Suprapubic skin (tissue), 3 donors: ENCODE results near the gene LAMA3.

ENCODE experiments used
- EP300 ChIP-seq: sonication (generic); formaldehyde crosslinking; IDR thresholded peaks from one replicate; pipeline ENCODE4 v1.6.1; 2017; ENCODE audit warnings: antibody characterized with exemption
- TF ChIP-seq, protein P1 (sequence below), 2 donors: fragments of 200-600 bp in 1 of 2; fragments of 450-650 bp in 1 of 2; sonication (generic) in 1 of 2; IDR thresholded peaks; one replicate each; pipeline ENCODE4 v1.5.1; 2016 to 2019; ENCODE audit warnings: antibody characterized with exemption in 2 of 2, mild to moderate bottlenecking in 1 of 2, moderate library complexity in 1 of 2

DNA sequence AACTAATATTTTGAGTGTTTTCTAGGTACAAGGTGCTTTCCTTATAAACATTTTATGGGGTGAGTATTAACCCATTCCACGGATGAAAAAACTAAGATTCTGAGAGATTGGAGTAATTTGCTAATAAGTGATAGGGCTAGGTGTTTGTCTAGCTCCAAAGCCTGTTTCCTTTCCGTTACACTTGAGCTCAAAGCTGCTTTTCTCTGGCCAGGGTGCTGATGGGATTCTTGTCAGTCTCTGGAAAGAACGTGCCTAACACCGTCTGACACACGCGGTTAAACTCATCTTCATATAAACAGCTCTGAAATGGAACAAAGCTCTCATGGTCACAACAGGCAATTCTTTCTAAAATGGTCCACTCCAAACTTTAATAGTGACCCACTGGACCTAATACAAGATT is 24.6 kb upstream of the LAMA3 start:
- TF ChIP-seq, protein P1, sequence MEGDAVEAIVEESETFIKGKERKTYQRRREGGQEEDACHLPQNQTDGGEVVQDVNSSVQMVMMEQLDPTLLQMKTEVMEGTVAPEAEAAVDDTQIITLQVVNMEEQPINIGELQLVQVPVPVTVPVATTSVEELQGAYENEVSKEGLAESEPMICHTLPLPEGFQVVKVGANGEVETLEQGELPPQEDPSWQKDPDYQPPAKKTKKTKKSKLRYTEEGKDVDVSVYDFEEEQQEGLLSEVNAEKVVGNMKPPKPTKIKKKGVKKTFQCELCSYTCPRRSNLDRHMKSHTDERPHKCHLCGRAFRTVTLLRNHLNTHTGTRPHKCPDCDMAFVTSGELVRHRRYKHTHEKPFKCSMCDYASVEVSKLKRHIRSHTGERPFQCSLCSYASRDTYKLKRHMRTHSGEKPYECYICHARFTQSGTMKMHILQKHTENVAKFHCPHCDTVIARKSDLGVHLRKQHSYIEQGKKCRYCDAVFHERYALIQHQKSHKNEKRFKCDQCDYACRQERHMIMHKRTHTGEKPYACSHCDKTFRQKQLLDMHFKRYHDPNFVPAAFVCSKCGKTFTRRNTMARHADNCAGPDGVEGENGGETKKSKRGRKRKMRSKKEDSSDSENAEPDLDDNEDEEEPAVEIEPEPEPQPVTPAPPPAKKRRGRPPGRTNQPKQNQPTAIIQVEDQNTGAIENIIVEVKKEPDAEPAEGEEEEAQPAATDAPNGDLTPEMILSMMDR (IDR thresholded peaks at IDR 0.05), result no peak
- TF ChIP-seq EP300, result no peak
